ENCODE results near the gene PM20D1.

GRCh38 chr1:205800427-205800826 is 49.5 kb downstream of the PM20D1 start:
- TF ChIP-seq EZH2 (IDR thresholded peaks at IDR 0.05) (no peak), POLR2AphosphoS5 (IDR thresholded peaks at IDR 0.05; ENCODE audit: borderline replicate concordance, low read depth, low read length) (no peak), FOXP2 (optimal IDR thresholded peaks at IDR 0.05; ENCODE audit: control extremely low read depth, extremely low read length, insufficient read depth) (no peak)

All from SK-N-MC (cell line).